ENCODE data around the gene RNF223.

RNF223 gene

GRCh38 chr1:1073743-1074587, at the start of gene RNF223:
TSS of gene RNF223 (minus strand) at chr1:1074306. CDS start at chr1:1072566, 1,740 bp downstream.
- DNase-seq = no peak

DNA sequence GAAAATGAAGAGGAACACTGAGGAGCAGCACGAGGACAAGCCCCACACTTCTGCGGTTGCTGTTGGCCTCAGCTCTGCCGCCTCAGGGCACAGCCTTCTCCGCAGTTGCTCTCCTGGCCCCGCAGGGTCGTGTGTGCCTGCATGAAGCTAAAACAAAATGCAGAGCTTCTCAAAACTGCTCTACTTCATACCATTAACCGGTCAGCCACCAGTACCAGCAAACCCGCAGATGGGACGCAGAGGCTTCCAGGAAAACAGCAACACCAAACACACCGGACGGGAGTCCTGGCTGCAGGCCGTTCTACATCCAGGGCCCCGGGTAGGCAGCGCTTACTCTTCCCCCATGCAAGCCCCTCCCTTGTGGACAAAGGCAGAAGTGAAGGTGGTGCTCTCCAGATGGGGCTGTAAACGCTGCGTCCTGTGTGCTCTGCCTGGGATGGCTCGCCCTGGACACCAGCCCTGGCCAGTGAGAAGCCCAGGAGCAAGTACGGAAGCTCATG, 48.9 kb upstream of the RNF223 start:
- no peak for DNase-seq

- peak; percentile 26 for DNase-seq
Measured at GRCh38 chr1:1122078-1122811, 48.1 kb upstream of the RNF223 start.

- DNase-seq = no peak
Measured at GRCh38 chr1:1121611-1122077, 47.5 kb upstream of the RNF223 start.

- no peak for DNase-seq
Measured at GRCh38 chr1:1120866-1121591, 46.9 kb upstream of the RNF223 start.

DNA sequence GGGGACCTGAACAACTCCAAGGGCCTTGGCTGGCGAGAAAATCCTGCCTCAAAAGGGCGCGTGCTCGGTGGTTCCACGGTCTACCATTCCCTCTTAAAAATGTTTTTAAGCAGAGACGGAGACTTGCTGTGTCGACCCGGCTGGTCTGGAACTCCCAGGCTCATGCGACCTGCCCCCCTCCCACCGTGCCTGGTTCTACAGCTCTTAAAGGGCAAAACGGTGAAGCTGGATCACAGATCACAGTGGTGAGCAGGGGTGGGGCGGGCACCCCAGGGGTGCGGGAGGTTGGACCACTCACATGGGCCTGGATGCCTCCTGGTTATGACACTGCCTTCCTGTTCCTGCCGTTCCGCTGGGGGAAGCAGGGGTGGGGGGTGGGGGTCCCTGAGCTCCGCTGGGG, 46.0 kb upstream of the RNF223 start:
- no peak for DNase-seq

GRCh38 chr1:1119272-1119890, 45.3 kb upstream of the RNF223 start:
- no peak for DNase-seq

DNA sequence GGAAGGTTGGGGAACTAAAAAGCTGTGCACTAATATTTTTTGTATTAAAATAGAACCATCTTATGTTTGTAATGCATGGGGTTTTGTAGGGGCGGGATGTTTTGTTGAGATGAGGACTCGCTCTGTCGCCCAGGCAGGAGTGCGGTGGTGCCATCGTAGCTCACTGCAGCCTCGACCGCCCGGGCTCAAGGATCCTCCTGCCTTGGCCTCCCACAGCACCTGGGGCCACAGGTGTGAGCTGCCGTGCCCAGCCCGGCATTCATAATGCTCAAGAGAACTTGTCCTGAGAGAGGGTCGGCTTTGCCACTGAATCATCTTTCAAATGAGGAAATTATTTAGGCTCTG, 44.7 kb upstream of the RNF223 start:
- no peak for DNase-seq

DNA sequence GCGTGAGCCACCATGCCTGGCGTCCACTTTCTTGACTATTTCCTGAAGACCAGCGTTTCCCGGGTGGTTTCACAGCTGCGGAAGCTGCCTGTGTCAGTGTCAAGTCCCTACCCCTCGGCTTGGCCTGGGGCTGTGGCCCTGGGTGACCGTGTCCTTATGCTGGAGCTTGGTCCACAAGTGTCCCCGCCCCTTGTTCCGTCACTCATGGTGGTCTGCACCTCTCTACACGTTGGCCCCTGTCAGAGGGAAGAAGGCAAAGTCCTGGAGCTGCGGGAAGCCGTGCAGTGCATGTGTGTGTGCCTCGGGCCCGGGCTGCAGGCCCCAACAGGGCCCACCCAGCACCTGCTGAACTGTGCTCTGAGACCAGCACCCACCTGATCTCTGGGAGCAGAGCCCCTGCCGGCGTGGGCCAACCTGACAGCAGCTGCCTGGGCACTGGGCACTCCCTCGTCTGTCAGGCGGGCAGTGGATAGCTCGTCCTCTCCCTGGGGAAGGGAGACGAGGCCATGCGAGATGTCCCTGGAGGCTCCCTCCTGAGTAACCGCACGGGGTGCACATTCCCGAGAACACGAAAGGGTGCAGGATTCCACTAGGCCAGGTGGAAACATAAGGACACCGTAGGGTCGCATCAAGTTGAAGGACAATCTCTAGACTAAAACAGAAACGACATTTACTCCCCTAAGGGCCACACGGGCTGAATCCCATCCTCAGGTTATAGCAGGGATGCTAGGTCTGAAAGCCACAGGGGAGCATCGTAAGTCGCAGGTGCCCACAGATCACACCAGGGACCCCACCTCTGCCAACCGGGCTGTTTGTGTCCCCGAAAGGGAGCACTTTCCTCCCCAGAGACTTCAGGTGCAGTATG, 44.1 kb upstream of the RNF223 start:
- DNase-seq = no peak

DNA sequence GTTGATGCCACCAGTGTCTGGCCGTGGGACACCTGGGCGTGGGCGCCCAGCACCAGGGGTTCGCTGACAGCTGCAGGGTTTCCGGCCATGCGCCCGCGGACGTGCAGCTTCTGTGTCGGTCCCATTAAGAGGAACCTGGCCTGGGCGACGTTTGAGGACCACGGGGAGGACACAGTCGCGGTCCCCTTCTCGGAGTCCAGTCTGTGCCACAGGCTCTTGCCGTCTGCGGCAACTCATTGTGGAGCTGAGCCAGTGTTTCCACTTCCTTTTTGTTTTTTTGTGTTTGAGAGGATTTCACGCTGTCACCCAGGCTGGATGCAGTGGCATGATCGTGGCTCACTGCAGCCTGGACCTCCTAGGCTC, 43.3 kb upstream of the RNF223 start:
- no peak for DNase-seq

DNA sequence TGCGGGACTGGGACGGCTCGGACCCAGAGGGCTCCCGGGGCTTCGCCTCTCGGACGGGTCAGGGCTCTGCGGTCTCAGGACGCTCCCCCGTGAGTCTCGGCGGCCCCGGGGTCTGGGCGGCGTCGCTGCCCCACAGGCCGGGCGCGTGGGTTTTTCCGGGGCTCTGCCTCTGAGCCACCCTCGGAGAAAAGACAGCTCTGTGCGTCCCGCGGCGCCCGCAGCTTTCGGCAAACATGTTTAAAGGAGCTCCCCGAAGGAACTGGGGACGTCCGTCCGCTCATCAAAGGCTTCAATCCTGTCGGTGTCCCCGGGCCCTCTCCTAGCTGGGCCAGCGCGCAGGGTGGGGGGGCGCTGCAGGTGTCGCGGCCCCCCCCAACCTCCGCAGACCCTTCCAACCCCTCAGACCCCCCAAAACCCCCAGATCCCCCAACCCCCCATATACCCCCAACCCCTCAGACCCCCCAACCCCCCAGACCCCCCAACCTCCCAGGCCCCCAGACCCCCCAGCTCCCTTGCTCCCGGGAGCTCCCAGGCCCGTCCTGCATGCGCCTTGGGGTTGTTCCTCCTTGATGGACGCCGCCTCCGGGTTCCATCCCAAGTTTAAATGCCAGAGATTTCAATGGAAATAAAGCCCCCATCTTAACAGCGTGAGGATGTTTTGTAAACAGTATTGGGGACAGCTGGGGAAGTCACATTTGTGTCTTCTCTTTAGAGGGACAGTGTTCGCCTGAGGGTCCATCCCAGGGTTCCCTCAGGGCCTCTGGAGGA, 42.8 kb upstream of the RNF223 start:
- no peak for DNase-seq

DNA sequence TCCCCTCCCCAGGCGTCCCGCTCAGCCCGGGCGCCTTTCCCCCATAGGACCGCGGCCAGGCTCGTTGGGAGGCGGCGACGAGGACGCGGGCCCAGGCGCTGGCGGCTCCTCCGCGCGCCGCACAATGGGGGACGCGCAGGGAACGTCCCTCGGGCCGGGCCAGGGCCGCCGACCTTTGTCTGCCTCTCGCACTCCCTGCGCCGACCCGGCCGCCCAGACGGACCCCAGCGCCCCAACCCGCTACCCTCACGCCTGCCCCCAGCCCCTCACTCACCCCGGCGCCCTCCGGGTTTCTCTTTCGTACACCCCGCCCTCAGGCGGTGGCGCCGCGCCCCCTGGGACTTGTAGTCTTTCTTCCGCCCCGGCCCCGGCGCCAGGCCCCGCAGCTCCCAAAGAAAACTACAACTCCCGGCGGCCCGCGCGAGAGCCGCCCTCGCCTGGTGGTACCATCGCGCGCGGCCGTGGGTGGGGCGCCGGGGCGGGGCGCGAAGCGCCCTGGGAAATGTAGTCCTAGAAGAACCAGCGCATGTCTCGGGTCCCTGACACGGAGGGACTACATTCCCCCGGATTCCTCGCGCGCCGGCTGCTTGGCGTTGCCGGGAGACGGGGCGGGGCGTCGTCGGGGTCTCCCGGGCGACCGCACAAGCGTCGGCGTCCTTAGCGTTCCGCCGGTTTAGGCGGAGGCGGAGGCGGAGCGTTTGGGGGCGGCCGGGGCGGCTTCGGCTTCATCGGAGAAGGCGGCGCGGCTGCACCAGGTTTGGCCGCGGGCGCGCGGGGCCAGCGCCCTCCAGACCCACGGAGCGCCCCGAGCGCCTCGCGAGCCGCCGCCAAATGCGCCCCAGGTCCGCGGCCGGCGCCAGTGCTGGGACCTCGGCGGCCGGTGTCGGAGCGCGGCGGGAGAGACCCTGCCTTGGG, 41.9 kb upstream of the RNF223 start, which contains the start of gene C1orf159:
TSS of gene C1orf159 (minus strand) at position 304 of the 915 bp plus-strand sequence. CDS start 24,546 bp downstream, outside the sequence.
- peak; percentile 91 for DNase-seq

- no peak for DNase-seq
Measured at GRCh38 chr1:1115136-1115785, 41.2 kb upstream of the RNF223 start.

DNA sequence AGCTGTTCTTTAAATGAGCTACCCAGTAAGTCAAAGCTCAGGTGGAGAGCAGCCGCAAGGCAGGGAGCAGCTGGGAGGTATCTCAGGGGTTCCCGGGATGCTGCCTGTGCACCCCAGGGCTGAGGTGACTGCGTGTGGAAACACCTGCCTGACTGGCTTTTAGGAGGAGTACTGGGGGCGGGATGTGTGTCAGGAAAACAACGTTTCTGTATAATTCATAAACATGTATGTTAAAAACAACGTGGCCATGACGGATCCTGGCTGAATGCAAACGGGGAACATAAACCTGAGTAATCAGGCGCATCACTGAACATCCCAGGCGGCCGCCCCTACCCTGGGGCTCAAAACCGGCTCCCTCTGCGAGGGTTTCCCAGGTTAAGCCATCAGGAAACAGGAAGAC, 40.3 kb upstream of the RNF223 start:
- DNase-seq = no peak

DNA sequence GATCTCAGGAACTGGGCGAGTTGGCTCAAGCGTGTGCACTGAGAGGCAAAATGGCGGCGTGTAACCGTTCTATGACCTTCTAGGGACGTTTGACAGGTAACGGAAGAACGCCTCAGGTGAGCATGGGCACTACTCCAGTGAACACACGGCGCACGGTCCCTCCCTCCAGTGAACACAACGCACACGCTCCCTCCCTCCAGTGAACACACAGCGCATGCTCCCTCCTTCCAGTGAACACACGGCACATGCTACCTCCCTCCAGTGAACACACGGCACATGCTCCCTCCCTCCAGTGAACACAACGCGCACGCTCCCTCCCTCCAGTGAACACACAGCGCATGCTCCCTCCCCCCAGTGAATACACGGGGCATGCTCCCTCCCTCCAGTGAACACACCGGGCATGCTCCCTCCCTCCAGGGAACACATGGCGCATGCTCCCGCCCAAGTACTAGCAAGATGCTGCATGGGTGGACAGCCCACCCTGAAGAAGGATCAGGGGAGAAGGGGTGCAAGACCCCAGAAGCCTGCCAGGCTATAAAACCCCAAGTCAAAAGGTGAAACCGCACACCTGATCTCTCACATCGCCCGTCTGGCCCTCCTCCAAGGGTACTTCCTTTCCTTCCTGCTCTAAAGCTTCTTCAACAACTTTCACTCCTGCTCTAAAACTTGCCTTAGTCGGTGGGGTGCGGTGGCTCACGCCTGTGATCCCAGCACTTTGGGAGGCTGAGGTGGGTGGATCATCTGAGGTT, 38.3 kb upstream of the RNF223 start:
- no peak for DNase-seq

- no peak for DNase-seq
Measured at GRCh38 chr1:1111516-1112236, 37.6 kb upstream of the RNF223 start.

DNA sequence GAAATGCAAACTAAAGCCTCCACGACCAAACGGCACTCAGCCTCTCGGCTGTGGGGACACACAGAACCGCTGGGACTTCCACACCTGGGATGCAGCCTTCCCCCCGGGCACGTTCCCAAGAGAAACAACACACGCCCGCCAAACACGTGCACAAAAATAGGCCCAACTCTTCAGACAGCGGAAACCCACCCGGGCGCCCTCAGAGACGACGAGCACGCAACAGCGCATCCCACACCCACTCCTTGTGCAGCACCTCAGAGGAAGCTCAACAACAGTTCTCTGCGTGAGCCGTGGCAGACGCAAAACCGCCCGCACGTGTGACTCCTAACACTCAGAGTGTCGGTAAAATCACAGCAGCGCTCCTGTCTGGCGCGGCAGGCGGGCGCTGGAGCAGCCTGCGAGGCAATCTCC, 36.5 kb upstream of the RNF223 start:
- no peak for DNase-seq

GRCh38 chr1:1109743-1110142, 35.6 kb upstream of the RNF223 start:
- DNase-seq = no peak
